ENCODE data around the gene ZGPAT.

ZGPAT gene

GRCh38 chr20:63690898-63691710 is 16.7 kb upstream of the ZGPAT start:
- TF ChIP-seq CTCF (IDR thresholded peaks at IDR 0.05; ENCODE audit: low read depth, low read length), result no peak
- TF ChIP-seq POLR2A (IDR thresholded peaks at IDR 0.05; ENCODE audit: extremely low read depth, insufficient read length), result no peak
- no peak for DNase-seq (ENCODE audit: low read depth)
- H3K4me3 ChIP-seq (ENCODE audit: low read depth, low read length), result no peak overlapping the region

- H3K4me3 ChIP-seq (ENCODE audit: low read depth, low read length), result no peak overlapping the region
- no peak for TF ChIP-seq MAX (IDR thresholded peaks at IDR 0.05; ENCODE audit: low read depth, low read length)
- no peak for TF ChIP-seq CTCF (IDR thresholded peaks at IDR 0.05; ENCODE audit: low read depth, low read length)
- no peak for TF ChIP-seq MYC (IDR thresholded peaks at IDR 0.05; ENCODE audit: low read depth, low read length)
- no peak for TF ChIP-seq POLR2A (IDR thresholded peaks at IDR 0.05; ENCODE audit: extremely low read depth, insufficient read length)
- DNase-seq (ENCODE audit: low read depth), result no peak
These were observed 16.0 kb upstream of the ZGPAT start for GRCh38 chr20:63691711-63692435.

- H3K4me3 ChIP-seq (ENCODE audit: low read depth, low read length), result no peak overlapping the region
- DNase-seq (ENCODE audit: low read depth), result no peak
- TF ChIP-seq MYC (IDR thresholded peaks at IDR 0.05; ENCODE audit: low read depth, low read length) (no peak), MAX (IDR thresholded peaks at IDR 0.05; ENCODE audit: low read depth, low read length) (no peak), POLR2A (IDR thresholded peaks at IDR 0.05; ENCODE audit: extremely low read depth, insufficient read length) (no peak), CTCF (IDR thresholded peaks at IDR 0.05; ENCODE audit: low read depth, low read length) (no peak)
These were observed 15.3 kb upstream of the ZGPAT start for GRCh38 chr20:63692436-63693082.

- no peak for DNase-seq (ENCODE audit: low read depth)
- TF ChIP-seq MYC (IDR thresholded peaks at IDR 0.05; ENCODE audit: low read depth, low read length) (no peak), CTCF (IDR thresholded peaks at IDR 0.05; ENCODE audit: low read depth, low read length) (no peak), MAX (IDR thresholded peaks at IDR 0.05; ENCODE audit: low read depth, low read length) (no peak), POLR2A (IDR thresholded peaks at IDR 0.05; ENCODE audit: extremely low read depth, insufficient read length) (no peak)
- H3K4me3 ChIP-seq (ENCODE audit: low read depth, low read length), result no peak overlapping the region
These were observed 14.6 kb upstream of the ZGPAT start for GRCh38 chr20:63693083-63693732.

GRCh38 chr20:63693733-63694583 is 13.9 kb upstream of the ZGPAT start:
- TF ChIP-seq POLR2A (IDR thresholded peaks at IDR 0.05; ENCODE audit: extremely low read depth, insufficient read length), result no peak
- no peak overlapping the region for H3K4me3 ChIP-seq (ENCODE audit: low read depth, low read length)
- no peak for DNase-seq (ENCODE audit: low read depth)
